Activated CD4-positive, alpha-beta T cell treated with anti-CD3 and anti-CD28 coated beads, Interleukin-2, amount 50 U/mL, for 24 hours (primary cell): ENCODE results near the gene IL18BP.

Experiments used
- DNase-seq, 2 donors: peaks; one replicate each; pipeline ENCODE4 v3.0.0-alpha.2; 2020; ENCODE audit warnings: low read depth in 1 of 2, low spot score in 1 of 2

The IL18BP gene

GRCh38 chr11:72010529-72011233, 12.0 kb downstream of the IL18BP start:
- DNase-seq = no peak

- no peak for DNase-seq
Measured at GRCh38 chr11:72012091-72012630, 13.5 kb downstream of the IL18BP start.

- no peak for DNase-seq
Measured at GRCh38 chr11:72012897-72013721, 14.4 kb downstream of the IL18BP start.

- no peak for DNase-seq
Measured at GRCh38 chr11:72013765-72014711, 15.3 kb downstream of the IL18BP start.

- no peak for DNase-seq
Measured at GRCh38 chr11:72014761-72015320, 16.1 kb downstream of the IL18BP start.

- no peak for DNase-seq
Measured at GRCh38 chr11:72015511-72016061, 16.9 kb downstream of the IL18BP start.

- no peak for DNase-seq
Measured at GRCh38 chr11:72018171-72018570, 19.5 kb downstream of the IL18BP start.

- no peak for DNase-seq
Measured at GRCh38 chr11:72023335-72023734, 24.6 kb downstream of the IL18BP start.

GRCh38 chr11:72024069-72024754, 25.5 kb downstream of the IL18BP start:
- no peak for DNase-seq

GRCh38 chr11:72026090-72026489, 27.4 kb downstream of the IL18BP start:
- DNase-seq = no peak

GRCh38 chr11:72030472-72031045, 31.9 kb downstream of the IL18BP start:
- DNase-seq = no peak

- DNase-seq = no peak
Measured at GRCh38 chr11:72036687-72037086, 38.0 kb downstream of the IL18BP start.

GRCh38 chr11:72037554-72038311, 39.0 kb downstream of the IL18BP start:
- DNase-seq = no peak

- no peak for DNase-seq
Measured at GRCh38 chr11:72038491-72038890, 39.8 kb downstream of the IL18BP start.

- DNase-seq = no peak
Measured at GRCh38 chr11:72039031-72039855, 40.5 kb downstream of the IL18BP start.

GRCh38 chr11:72039856-72040401, 41.2 kb downstream of the IL18BP start:
- DNase-seq = no peak

GRCh38 chr11:72040491-72041363, 42.0 kb downstream of the IL18BP start:
- peak; percentile 55 to 68 for DNase-seq
